ENCODE data around the gene SLC25A2.
A peak's percentile ranks its signal among the peaks of the same experiment; 100 is the strongest.
"Not testable (repeated sequence)": the region's sequence is repeated elsewhere in the genome, so short reads cannot be mapped to it uniquely, and the experiment has no call there.

Gene SLC25A2

GRCh38 chr5:141303756-141304155 lies at the start of gene SLC25A2:
Gene SLC25A2 (minus strand): TSS chr5:141304049. CDS start chr5:141303865, 184 bp downstream.
- no peak for DNase-seq

GRCh38 chr5:141351591-141351990 lies 47.7 kb upstream of the SLC25A2 start:
- DNase-seq = no peak

- DNase-seq = no peak
These were observed 46.2 kb upstream of the SLC25A2 start, which contains the start of gene PCDHGB1 for GRCh38 chr5:141349917-141350619. Gene PCDHGB1 (plus strand): TSS chr5:141350099. CDS start chr5:141350261, 162 bp downstream.

- DNase-seq = not testable (repeated sequence)
These were observed 42.2 kb upstream of the SLC25A2 start for GRCh38 chr5:141346017-141346416.

- DNase-seq = no peak
These were observed 41.5 kb upstream of the SLC25A2 start for GRCh38 chr5:141345327-141345726.

GRCh38 chr5:141343953-141344463 lies 40.2 kb upstream of the SLC25A2 start:
- DNase-seq = no peak

- no peak for DNase-seq
These were observed 39.5 kb upstream of the SLC25A2 start, which contains the start of gene PCDHGA3 for GRCh38 chr5:141343242-141343952. Gene PCDHGA3 (plus strand): TSS chr5:141343829. CDS start chr5:141344034, 205 bp downstream.

- DNase-seq = no peak
These were observed 38.9 kb upstream of the SLC25A2 start for GRCh38 chr5:141342773-141343172.

- not testable (repeated sequence) for DNase-seq
These were observed 37.0 kb upstream of the SLC25A2 start for GRCh38 chr5:141340781-141341354.

- DNase-seq = peak; percentile 37
These were observed 34.9 kb upstream of the SLC25A2 start, which contains the start of gene PCDHGA2 for GRCh38 chr5:141338538-141339306. Gene PCDHGA2 (plus strand): TSS chr5:141338760.

GRCh38 chr5:141332571-141332970 lies 28.7 kb upstream of the SLC25A2 start:
- not testable (repeated sequence) for DNase-seq

- no peak for DNase-seq
These were observed 26.6 kb upstream of the SLC25A2 start, which contains the start of gene PCDHGA1 for GRCh38 chr5:141330299-141331080. Gene PCDHGA1 (plus strand): TSS chr5:141330514.

- no peak for DNase-seq
These were observed 24.4 kb upstream of the SLC25A2 start for GRCh38 chr5:141328231-141328630.

- DNase-seq = peak; percentile 44
These were observed 22.4 kb upstream of the SLC25A2 start for GRCh38 chr5:141326088-141326854.

- no peak for DNase-seq
These were observed 18.4 kb upstream of the SLC25A2 start for GRCh38 chr5:141322261-141322660.

- DNase-seq = peak; percentile 95
These were observed 16.6 kb upstream of the SLC25A2 start, which contains the start of gene TAF7 for GRCh38 chr5:141320225-141321169. Gene TAF7 (minus strand): TSS chr5:141320784. CDS start chr5:141320044, 740 bp downstream.

GRCh38 chr5:141319699-141320098 lies 15.8 kb upstream of the SLC25A2 start:
- DNase-seq = no peak

GRCh38 chr5:141319202-141319601 lies 15.4 kb upstream of the SLC25A2 start:
- DNase-seq = no peak

- DNase-seq = not testable (repeated sequence)
These were observed 13.1 kb upstream of the SLC25A2 start for GRCh38 chr5:141316963-141317362.

All from femur (tissue), 1 donor.